SHP77 treated with DMSO at 0.1 percent for 48 hours (cell line): Measurements from ENCODE around the gene MDM4.

ENCODE experiments used
- DNase-seq: peaks from one replicate; lab custom pipeline; 2025; lab: John Stamatoyannopoulos, UW

Gene MDM4

DNA sequence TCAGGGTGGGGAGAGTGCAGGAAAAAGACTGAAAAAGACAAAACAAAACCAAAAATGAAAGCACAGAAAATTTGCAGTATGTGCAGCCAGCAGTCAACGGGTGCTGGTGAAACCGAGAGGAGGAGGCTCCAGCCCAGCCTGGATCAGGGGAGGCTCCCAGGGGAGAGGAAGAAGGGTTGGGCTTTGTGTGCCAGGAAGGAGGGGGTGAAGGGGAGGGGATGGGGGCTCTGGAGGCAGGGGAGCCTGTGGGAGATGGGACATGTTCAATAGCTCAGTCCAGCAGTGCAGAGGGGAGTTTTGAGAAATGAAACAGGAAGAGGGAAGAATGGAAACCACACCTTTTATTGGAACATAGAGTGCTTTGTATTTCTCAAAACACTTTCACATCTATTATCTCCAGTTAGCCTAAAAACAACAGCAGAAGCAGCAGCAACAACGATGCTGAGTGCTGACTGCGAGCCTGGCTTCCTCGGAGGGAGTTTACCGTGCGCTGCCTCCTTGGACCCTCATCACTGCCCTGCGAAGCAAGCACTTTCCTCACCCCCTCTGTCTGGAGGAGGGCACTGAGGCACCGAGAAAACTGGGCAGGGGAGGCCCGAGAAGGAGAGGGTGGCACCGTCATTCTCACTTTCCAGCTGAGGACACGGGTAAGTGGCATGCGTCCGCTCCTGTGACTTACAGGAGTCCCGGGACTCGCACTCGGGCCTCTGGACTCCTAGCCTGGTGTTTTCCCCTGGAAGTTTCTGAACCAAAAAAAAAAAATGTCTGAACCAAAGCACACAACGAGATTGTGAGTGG lies 62.9 kb downstream of the MDM4 start:
- no peak for DNase-seq

DNA sequence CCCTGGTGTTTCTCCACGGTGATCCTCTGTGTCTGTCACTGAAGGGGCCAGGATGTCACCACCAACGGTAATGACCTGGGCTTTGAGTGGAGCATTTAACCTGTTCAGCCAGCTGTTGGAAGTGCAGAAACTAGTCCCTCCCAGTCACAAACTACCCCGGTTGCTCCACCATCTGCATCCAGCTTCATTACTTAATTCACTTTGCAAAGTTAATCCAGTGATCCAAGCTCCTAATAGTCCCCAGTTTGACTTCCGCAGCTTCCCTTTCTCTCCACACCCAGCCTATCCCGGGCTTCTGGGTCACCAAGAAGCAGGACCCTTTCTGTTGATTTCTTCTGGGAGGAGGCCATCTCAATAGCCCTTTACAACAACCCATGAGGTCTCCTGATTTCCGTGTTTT lies 63.5 kb downstream of the MDM4 start:
- no peak for DNase-seq

DNA sequence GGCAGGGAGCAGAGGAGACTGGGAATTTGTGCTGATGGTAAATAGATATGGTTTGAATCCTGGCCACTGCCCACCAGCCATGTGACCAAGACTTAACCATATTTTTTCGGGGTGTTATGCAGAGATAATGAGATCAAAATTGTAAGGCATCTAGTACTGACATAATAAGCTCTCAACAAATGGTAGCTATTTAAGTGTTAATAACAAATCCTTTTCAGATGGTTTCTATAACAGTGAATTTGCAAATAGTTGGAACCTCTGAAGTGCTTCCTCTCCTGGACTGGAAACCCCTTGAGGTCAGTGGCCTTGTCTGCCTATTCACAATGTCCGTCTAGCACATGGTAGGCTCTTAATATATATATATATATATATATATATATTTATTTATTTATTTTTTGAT lies 64.7 kb downstream of the MDM4 start:
- no peak for DNase-seq

DNA sequence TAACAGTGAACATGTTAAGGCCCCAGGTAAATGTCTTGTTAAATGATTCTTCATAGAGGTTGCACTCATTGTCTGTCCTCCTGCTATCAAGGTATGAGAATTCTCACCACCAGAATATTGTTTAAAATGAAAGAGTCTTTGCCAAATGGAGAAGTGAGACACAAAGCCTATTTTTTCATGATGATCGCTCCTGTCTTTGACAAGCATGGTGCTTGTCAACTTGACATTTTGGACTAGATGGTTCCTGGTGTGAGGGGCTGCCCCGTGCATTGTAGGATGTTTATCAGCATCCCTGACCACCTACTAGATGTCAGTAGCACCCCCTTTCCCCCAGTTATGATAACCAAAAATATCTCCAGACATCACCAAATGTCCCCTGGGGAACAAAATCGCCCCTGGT lies 65.6 kb downstream of the MDM4 start:
- DNase-seq = no peak

DNA sequence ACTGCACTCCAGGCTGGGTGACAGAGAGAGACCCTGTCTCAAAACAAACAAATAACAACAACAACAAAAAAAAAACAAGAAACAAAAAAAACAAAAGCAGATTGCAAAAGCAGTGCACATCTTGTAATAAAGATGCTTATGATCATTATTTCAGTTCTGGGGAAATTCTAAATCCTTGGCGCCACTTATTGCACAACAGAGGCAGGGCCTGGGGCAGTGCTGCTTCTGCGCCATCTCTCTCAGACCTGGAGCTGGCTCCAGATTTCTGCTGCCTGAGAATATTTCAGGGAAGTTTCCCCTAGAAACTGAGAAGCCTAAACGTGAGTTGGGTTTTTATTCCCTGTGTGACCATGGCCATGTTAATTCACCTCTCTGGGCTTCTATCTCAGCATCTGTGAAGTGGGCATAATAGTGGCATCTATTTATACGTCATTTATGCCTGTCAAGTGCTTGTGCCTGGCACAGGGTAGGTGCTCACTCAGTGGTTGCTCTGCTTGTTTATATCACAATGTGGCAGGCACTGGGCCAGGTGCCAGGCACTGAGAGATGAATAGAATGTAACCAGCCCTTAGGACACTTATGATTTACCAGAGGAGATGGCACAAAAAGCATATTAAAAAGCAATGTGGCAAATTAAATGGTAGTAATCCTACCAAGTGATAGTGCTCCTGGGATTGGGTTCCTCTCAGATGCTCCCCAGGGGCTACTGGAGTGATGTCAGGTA lies 67.9 kb downstream of the MDM4 start:
- DNase-seq = peak; percentile 23

DNA sequence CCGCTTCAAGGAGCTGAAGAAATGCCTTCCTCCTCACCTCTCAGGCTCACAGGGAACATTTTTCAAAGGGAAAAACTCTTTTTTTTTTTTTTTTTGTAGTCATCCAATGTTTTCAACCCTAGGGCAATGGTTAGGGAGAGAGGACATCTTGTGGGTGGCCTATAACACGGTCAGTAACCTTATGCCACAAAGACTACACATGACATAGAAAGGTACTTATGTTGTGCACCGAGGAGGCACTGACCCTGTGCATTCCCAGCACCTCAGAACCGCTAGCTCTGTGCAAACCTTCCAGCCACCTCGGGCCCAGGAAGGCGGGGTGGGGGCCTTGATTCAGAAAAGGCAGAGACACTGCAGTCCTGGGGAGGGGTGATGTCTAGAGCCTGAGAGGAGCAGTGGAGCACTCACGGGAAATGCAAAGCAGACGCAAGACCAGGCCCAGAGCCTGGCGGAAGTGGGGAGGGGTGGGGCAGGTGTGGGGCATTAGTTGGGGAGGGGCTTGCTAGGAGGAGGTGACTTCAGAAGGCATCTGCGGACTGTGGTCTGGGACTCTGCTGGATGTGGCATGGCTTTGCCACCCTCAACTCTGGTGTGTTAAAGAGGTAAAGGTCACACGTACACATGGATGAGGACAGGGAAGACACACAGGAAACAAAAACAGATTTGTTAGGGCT lies 68.6 kb downstream of the MDM4 start:
- peak; percentile 66 for DNase-seq

DNA sequence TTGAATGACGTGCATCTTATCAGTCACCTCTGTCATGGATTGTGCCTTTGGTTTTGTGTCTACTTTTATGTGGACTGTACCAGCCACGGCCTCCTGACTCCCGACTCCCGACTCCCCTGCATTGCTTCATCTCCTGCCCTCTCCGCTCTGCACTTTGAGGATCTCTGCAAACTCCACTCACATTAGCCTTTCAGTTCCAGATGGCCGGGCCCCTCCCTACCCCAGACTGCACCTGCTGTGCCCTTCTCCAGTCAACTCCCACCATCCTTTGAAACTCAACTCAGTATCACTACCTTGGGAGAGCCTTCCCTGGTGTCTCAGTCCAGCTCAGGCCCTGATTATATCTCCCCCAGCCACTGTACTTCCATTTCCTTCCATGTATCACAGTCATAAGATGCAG lies 71.4 kb downstream of the MDM4 start:
- DNase-seq = no peak

DNA sequence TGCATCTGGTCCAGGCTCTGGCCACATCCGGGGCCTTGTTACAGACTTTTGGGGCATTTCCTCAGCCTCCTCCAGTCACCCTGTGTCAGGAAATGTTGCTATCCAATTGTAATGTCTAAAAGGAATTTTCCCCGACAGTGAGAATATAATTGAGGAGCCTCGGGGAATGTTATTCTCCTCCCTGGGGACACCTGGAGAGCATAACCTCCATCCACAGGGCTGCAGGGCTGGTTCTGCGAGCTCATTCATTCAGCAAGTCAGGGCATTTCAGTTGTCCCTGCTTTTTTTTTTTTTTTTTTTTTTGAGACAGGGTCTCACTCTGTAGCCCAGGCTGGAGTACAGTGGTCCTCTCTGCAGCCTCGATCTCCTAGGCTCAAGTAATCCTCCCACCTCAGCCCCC lies 72.6 kb downstream of the MDM4 start:
- no peak for DNase-seq

DNA sequence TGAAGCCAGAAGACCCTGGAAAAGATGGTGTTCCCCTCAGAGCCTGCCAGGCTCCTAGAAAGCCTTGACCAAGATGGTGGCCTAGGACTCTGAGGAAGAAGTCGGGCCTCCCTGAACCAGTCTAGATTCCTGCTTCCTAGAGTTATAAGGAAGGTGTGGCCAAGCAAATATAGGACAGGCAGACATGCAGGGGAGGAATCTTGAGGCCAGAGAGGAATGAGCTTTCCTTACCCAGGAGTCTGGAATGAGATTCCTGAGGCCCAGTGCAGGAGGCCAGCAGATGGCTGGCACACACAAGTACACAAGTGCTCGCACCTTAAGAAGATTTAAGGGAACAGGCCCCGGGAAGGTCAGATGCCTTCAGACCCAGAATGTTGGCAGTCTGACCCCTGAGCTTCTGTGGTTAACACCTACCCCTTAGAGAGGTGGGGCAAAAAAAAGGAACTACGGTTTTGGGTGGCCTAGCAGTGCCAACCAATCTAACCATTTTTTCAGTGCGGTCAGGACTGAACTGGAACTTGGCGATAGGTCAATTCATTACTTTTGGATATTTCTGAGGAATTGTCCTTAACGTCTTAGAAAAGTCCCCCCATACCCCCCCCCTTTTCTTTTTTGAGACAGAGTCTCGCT lies 73.3 kb downstream of the MDM4 start:
- no peak for DNase-seq

DNA sequence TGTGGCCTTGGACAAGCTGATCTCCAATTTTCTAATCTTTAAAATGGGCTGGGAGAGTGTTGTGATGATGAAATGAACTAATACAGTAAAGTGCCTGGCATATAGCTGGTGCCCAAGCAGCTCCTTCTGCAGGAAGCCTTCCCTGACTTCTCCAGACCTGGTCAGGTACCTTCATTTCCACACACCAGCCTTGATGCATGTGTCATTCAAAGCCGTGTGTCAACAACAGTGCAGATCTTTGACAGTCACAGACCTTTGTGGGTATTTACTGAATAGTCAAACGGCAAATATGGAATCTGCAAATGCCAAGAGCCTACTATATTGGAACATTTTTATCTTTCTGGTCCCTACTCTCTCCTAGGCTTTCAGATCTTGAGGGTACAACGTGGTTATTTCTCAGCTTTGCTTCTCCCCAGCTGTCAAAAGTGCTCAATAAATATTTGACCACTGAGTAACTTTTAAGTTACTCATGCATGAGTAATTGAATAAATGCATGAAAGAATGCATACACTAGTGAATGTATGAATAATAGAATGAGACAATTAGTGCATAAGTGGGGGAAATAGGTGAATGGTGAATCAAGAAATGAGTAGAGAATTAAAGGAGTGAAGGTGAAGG lies 75.4 kb downstream of the MDM4 start:
- DNase-seq = no peak

DNA sequence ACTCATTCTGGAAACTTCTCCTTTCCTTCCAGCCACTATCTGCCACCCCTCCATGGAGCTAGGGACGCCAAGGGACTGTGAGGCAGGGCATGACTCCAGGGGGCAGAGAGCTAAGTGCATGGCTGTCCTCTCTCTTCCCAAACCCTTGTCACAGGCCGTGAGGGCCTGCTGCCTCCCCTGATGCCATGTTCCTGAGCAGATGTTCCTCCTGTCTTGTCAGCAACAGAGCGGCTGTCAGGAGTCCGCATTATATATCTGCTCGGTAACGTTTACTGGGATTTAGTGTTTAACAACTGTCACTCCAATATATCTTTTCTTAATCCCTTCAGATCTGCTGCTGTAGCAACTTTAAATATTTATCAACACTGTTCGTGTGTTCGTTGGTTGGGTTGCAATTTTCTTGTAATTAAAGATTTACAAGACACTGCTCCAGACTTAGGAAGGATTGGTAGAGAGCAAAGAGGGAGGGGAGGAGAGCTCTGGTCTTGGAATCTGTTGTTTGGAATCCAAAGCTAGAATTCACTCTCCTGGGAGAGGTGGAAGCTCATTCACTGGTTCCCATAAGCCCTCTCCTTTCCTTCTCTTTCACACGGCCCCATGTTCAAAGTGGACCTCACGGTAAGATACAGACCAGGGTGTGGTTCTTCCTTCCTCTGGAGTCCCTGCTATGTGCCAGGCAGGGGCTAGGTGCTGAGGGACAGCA lies 76.2 kb downstream of the MDM4 start:
- no peak for DNase-seq

DNA sequence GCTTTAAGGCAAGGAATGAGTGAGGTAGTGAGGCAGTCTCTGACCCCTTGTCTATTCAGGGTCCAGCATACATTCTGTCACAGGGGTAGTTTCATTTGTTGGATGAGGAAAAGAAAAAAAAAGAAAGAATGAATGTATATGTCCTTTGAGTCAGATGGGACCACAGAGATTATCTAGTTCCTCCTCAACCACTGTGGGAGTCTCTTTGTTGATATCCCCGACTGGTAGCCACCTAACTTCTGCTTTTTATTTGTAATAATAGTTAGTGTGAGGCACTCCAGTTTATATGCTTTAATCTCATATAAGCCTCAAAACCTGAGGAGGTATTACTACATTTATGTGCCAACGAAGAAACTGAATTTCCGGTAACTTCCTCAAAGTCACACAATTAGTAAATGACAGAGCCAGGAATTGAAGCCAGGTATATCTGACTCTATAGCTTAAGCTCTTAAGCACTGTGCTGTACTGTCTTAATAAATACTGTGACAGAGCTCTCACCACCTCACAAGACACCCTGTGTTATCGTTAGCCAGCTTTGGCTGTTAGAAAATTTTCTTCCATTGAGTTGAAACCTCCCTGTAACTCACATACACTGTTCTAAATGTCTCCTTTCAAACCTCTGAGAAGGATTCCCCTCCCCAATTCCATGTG lies 82.2 kb downstream of the MDM4 start:
- no peak for DNase-seq

DNA sequence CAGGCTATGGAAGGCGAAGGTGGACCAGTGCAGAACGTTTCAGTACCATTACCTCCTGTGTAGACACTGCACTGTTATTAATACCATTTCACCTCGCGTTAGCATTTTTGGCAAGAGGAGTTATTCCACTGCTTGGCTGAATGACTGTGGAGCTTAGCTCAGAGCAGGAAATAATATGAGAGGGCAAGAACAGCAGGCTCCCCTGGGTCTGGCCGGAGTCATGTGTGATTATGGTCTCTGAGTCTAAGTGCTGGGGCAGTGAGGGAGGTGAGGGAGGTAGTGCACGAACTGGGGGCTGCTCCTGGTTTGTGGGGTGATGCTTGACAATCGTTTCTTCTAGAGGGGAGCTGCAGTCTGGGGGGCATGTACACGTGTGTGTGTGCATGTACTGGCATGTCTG lies 82.9 kb downstream of the MDM4 start:
- DNase-seq = no peak

DNA sequence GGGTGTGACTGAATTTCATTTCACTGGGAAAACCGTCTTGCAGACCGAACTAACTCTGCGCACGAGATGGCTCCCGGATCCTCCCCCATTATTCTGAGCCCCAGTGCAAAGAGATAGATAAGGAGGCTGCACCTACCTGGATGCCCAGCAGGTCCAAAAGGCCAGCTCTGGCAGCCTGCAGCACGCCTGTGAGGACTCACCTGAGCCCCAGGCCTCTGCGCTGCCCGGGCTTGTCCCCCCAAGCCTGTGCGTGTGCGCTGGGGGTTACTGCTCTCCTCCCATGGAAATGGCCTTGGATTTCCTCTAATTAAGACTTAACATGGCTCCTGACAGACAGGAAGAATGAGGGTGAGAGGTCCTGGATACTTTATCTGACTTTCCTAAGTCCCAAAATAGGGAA lies 83.4 kb downstream of the MDM4 start:
- no peak for DNase-seq

DNA sequence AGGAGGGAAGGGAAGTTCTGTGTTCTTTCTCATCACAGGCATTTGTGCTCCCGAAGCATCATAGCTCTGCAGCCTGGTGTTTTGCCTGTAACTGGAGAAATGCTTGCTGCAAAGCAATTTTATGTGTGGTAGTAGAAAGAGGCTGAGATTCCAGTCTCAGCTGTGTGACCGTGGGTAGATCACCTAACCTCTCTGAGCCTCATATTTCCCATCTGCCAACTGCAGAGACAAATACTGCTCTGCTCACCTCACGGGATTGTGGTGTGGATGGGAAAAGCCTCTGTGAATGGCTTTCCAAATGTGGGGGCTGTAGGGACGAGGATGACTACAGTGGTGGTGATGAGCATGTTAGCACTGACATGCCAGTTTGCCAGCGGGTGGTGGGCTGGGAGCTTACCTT lies 84.0 kb downstream of the MDM4 start:
- DNase-seq = no peak

DNA sequence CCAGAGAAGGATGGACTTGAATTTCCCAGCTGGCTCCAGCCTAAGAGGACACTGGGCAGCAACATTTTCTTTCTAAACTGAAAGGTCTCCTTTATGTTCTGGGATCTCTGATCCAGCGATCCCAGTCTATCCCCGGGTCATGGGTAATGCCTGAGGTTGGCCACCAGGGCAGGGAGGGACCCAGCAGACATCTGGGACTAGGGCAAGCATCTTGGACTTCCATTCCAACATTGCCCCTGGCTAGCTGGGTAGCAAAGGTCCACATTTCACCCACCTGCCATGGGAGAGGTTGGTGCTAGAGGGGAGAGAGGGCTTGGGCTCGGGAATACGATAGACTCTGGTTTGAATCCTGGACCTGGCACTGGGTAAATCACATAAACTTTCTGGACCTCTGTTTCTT lies 84.8 kb downstream of the MDM4 start:
- no peak for DNase-seq

DNA sequence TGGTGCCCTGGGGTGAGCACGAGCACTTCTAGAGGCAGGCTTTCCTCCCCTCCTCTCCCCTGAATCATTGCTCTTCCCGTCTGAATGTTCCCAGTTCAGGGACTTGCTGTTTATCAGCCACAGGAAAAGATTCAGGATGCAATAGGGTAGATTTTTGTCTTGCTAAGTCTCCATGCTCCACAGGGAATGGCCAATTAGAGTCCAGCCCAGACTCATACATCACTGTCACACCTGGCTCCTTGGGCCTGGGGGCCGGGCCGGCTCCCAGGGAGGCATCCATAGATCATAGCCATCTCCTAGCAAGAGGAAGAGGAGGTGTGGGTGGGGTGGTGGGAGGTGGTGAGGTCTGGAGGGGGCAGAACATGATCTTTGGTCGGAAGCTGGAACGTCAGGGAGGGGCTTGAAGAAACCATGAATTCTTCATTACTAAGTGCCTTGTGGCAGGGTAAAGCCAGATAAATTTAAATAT lies 85.9 kb downstream of the MDM4 start:
- no peak for DNase-seq

DNA sequence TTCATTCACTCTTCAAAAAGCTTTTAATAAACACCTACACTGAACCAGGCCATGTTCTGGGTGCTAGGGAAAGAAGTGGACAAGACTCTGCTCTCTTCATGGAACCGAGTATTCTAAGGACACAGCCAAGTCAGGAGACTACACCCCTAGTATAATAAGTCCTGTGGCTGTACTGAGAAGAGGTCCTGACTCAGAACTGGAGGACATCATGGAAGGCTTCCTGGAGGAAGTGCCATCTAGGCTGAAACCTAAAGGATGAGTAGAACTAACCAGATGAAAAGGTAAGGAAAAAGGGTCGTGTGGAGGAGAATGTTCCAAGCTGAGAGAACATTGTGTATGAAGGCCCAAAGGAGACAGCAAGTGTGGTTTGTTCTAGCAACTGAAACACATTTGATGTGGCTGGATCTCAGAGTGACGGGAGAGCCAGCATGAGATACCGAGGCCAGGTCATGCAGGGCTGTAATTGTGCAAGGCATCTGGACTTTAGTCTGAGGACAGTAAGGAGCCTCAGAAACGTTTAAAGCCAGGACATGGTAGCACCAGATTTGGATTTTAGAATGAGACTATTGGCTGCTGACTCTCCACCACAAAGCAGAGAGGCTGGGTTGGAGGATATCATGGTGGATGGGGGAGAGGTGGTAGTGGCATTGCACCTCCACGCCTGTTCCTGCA lies 86.8 kb downstream of the MDM4 start:
- no peak for DNase-seq

DNA sequence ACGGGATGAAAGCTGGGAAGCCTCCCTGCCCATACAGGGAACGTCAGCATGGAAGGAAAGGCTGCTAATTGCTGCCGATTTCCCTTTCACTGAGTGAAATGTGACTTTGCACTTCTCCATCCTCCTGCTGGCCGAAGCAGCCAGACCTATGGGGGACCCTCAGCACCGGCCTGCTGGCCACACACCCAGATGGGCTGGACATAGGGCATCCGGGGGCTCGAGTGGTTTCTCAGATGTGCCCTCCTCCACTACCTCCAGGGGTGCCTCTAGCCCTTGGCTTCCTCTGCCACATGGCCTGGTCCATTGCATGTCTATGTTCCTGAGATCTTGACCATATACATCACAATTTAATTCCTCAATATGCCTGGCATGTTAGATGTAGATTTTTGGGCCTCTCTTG lies 89.6 kb downstream of the MDM4 start:
- no peak for DNase-seq
